ENCODE data around the gene SEMA3E.

DNA sequence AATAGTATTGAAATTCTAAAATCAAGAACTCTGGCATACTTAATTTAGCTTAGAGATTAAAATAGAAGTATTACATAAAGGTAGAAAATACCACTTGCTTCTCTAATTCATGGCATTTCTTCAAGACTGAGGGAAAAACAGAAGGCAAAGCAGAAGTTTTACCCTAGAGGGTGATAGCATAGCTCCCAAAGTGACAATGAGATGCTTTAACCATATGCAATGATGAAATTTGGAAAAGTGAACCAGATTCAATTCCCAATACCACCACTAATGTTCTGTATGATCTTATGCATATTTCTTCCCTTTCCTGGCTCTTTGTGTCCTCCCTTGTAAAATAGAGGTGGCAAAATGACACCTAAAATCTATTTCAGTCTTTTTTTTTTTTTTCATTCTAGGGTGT lies 260.5 kb downstream of the SEMA3E start:
- TF ChIP-seq, protein P1, sequence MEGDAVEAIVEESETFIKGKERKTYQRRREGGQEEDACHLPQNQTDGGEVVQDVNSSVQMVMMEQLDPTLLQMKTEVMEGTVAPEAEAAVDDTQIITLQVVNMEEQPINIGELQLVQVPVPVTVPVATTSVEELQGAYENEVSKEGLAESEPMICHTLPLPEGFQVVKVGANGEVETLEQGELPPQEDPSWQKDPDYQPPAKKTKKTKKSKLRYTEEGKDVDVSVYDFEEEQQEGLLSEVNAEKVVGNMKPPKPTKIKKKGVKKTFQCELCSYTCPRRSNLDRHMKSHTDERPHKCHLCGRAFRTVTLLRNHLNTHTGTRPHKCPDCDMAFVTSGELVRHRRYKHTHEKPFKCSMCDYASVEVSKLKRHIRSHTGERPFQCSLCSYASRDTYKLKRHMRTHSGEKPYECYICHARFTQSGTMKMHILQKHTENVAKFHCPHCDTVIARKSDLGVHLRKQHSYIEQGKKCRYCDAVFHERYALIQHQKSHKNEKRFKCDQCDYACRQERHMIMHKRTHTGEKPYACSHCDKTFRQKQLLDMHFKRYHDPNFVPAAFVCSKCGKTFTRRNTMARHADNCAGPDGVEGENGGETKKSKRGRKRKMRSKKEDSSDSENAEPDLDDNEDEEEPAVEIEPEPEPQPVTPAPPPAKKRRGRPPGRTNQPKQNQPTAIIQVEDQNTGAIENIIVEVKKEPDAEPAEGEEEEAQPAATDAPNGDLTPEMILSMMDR (IDR thresholded peaks at IDR 0.05) = no peak
- no peak for TF ChIP-seq POLR2A (IDR thresholded peaks at IDR 0.05)
- TF ChIP-seq EP300 (IDR thresholded peaks at IDR 0.05) = no peak
- no peak for TF ChIP-seq POLR2AphosphoS5 (IDR thresholded peaks at IDR 0.05)
